HepG2 (cell line): ENCODE results near the gene TMEM39B.

ENCODE experiments used
- ZNF709 ChIP-seq: sonication (generic); formaldehyde crosslinking; IDR thresholded peaks from 2 replicates; pipeline ENCODE4 v1.5.0; 2020; ENCODE audit warnings: mild to moderate bottlenecking, missing genetic modification reagents
- TF ChIP-seq, protein P1 (sequence below): conservative IDR thresholded peaks from 2 replicates; pipeline ENCODE4 v1.6.1; 2018; ENCODE audit warnings: missing genetic modification reagents
- TF ChIP-seq, protein P2 (sequence below): sonication (generic); formaldehyde crosslinking; IDR thresholded peaks from 2 replicates; pipeline ENCODE4 v1.8.1; 2023; ENCODE audit warnings: mild to moderate bottlenecking, inconsistent platforms, moderate library complexity, missing genetic modification reagents, borderline replicate concordance
- TF ChIP-seq, protein P3 (sequence below): sonication (generic); formaldehyde crosslinking; IDR thresholded peaks from 2 replicates; pipeline ENCODE4 v1.4.0; 2020; ENCODE audit warnings: missing genetic modification reagents, borderline replicate concordance

DNA sequence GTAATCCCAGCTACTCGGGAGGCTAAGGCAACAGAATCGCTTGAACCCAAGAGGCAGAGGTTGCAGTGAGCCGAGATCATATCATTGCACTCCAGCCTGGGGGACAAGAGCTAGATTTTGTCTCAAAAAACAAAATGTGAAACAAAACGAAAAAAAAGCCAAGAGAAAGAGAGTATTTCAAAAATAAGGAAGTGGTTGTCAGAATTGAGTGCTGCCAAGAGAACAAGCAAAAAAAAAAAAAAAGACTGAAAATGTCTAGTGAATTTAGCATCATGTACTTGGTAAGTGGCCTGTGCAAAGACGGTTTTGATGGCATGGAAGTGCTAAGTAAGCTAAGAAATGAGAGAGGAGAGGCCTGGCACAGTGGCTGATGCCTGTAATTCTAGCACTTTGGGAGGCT is 49.4 kb downstream of the TMEM39B start:
- no peak for TF ChIP-seq ZNF709 (CRISPR knock-in tag)
- TF ChIP-seq, protein P1, sequence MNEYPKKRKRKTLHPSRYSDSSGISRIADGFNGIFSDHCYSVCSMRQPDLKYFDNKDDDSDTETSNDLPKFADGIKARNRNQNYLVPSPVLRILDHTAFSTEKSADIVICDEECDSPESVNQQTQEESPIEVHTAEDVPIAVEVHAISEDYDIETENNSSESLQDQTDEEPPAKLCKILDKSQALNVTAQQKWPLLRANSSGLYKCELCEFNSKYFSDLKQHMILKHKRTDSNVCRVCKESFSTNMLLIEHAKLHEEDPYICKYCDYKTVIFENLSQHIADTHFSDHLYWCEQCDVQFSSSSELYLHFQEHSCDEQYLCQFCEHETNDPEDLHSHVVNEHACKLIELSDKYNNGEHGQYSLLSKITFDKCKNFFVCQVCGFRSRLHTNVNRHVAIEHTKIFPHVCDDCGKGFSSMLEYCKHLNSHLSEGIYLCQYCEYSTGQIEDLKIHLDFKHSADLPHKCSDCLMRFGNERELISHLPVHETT = no peak
- TF ChIP-seq, protein P2, sequence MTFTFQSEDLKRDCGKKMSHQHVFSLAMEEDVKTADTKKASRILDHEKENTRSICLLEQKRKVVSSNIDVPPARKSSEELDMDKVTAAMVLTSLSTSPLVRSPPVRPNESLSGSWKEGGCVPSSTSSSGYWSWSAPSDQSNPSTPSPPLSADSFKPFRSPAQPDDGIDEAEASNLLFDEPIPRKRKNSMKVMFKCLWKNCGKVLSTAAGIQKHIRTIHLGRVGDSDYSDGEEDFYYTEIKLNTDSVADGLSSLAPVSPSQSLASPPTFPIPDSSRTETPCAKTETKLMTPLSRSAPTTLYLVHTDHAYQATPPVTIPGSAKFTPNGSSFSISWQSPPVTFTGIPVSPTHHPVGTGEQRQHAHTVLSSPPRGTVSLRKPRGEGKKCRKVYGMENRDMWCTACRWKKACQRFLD (CRISPR knock-in tag) = no peak
- TF ChIP-seq, protein P3, sequence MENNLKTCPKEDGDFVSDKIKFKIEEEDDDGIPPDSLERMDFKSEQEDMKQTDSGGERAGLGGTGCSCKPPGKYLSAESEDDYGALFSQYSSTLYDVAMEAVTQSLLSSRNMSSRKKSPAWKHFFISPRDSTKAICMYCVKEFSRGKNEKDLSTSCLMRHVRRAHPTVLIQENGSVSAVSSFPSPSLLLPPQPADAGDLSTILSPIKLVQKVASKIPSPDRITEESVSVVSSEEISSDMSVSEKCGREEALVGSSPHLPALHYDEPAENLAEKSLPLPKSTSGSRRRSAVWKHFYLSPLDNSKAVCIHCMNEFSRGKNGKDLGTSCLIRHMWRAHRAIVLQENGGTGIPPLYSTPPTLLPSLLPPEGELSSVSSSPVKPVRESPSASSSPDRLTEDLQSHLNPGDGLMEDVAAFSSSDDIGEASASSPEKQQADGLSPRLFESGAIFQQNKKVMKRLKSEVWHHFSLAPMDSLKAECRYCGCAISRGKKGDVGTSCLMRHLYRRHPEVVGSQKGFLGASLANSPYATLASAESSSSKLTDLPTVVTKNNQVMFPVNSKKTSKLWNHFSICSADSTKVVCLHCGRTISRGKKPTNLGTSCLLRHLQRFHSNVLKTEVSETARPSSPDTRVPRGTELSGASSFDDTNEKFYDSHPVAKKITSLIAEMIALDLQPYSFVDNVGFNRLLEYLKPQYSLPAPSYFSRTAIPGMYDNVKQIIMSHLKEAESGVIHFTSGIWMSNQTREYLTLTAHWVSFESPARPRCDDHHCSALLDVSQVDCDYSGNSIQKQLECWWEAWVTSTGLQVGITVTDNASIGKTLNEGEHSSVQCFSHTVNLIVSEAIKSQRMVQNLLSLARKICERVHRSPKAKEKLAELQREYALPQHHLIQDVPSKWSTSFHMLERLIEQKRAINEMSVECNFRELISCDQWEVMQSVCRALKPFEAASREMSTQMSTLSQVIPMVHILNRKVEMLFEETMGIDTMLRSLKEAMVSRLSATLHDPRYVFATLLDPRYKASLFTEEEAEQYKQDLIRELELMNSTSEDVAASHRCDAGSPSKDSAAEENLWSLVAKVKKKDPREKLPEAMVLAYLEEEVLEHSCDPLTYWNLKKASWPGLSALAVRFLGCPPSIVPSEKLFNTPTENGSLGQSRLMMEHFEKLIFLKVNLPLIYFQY (CRISPR knock-in tag) = no peak
